SK-N-SH treated with all-trans-retinoic acid at 6 μM for 48 hours (cell line): ENCODE measurements around the gene SLX4IP.

Source experiments
- ATAC-seq: fragments of 200-7000 bp; cut with Tn5 transposase; 3 replicates; pipeline ENCODE4 v1.9.1; 2020; ENCODE audit warnings: mild to moderate bottlenecking, moderate library complexity
- ARNTL ChIP-seq: fragments of 450-650 bp; formaldehyde crosslinking; IDR thresholded peaks from 2 replicates; pipeline ENCODE4 v1.5.0; 2020; ENCODE audit warnings: low read depth, mild to moderate bottlenecking, moderate library complexity, borderline replicate concordance
- BACH2 ChIP-seq: fragments of 250-450 bp; sonication (Bioruptor Pico); IDR thresholded peaks from 2 replicates; pipeline ENCODE4 v1.9.0; 2021; ENCODE audit warnings: mild to moderate bottlenecking, borderline replicate concordance
- CSDC2 ChIP-seq: fragments of 250-450 bp; sonication (Bioruptor Pico); IDR thresholded peaks from 2 replicates; pipeline ENCODE4 v1.5.0; 2020; ENCODE audit warnings: mild to moderate bottlenecking, moderate library complexity
- ESRRG ChIP-seq: fragments of 250-450 bp; sonication (Bioruptor Pico); IDR thresholded peaks from 2 replicates; pipeline ENCODE4 v1.6.1; 2021; ENCODE audit warnings: mild to moderate bottlenecking
- GLIS3 ChIP-seq: fragments of 250-450 bp; sonication (Bioruptor Pico); IDR thresholded peaks from 2 replicates; pipeline ENCODE4 v1.5.0; 2020; ENCODE audit warnings: mild to moderate bottlenecking, moderate library complexity
- OSR1 ChIP-seq: fragments of 250-450 bp; sonication (Bioruptor Pico); IDR thresholded peaks from 2 replicates; pipeline ENCODE4 v1.8.0; 2022; ENCODE audit warnings: moderate library complexity, mild to moderate bottlenecking, inconsistent platforms
- PPARA ChIP-seq: fragments of 250-450 bp; sonication (Bioruptor Pico); IDR thresholded peaks from 2 replicates; pipeline ENCODE4 v1.5.0; 2020; ENCODE audit warnings: mild to moderate bottlenecking, borderline replicate concordance
- SNAI2 ChIP-seq: fragments of 250-450 bp; sonication (Bioruptor Pico); IDR thresholded peaks from 2 replicates; pipeline ENCODE4 v1.5.0; 2020; ENCODE audit warnings: mild to moderate bottlenecking, moderate library complexity
- TCF4 ChIP-seq: fragments of 250-450 bp; sonication (Bioruptor Pico); IDR thresholded peaks from 2 replicates; pipeline ENCODE4 v1.8.0; 2021; ENCODE audit warnings: mild to moderate bottlenecking, moderate library complexity, borderline replicate concordance
- ZC3H10 ChIP-seq: fragments of 250-450 bp; sonication (Bioruptor Pico); IDR thresholded peaks from 2 replicates; pipeline ENCODE4 v1.5.1; 2021; ENCODE audit warnings: mild to moderate bottlenecking, moderate library complexity
- ZFP3 ChIP-seq: fragments of 250-450 bp; sonication (Bioruptor Pico); IDR thresholded peaks from 2 replicates; pipeline ENCODE4 v1.5.0; 2020; ENCODE audit warnings: mild to moderate bottlenecking, moderate library complexity
- ZFP30 ChIP-seq: fragments of 450-650 bp; formaldehyde crosslinking; IDR thresholded peaks from 2 replicates; pipeline ENCODE4 v1.5.0; 2022; ENCODE audit warnings: mild to moderate bottlenecking, moderate library complexity
- ZNF565 ChIP-seq: fragments of 450-650 bp; formaldehyde crosslinking; conservative IDR thresholded peaks from 2 replicates; pipeline ENCODE4 v1.5.0; 2020; ENCODE audit warnings: low read depth, mild to moderate bottlenecking, moderate library complexity
- ZNF70 ChIP-seq: fragments of 450-650 bp; formaldehyde crosslinking; IDR thresholded peaks from 2 replicates; pipeline ENCODE4 v1.5.0; 2020; ENCODE audit warnings: mild to moderate bottlenecking, moderate library complexity
- ZNF8 ChIP-seq: fragments of 450-650 bp; formaldehyde crosslinking; IDR thresholded peaks from 2 replicates; pipeline ENCODE4 v1.5.0; 2020; ENCODE audit warnings: mild to moderate bottlenecking, moderate library complexity
- TF ChIP-seq, protein P1 (sequence below): fragments of 250-450 bp; sonication (Bioruptor Pico); IDR thresholded peaks from 2 replicates; pipeline ENCODE4 v1.5.0; 2020; ENCODE audit warnings: mild to moderate bottlenecking, moderate library complexity
- TF ChIP-seq, protein P2 (sequence below): fragments of 250-450 bp; sonication (Bioruptor Pico); IDR thresholded peaks from 2 replicates; pipeline ENCODE4 v1.8.0; 2020; ENCODE audit warnings: mild to moderate bottlenecking, moderate library complexity, borderline replicate concordance
- TF ChIP-seq, protein P3 (sequence below): fragments of 250-450 bp; sonication (Bioruptor Pico); IDR thresholded peaks from 2 replicates; pipeline ENCODE4 v1.8.0; 2021; ENCODE audit warnings: low read depth, mild to moderate bottlenecking, moderate library complexity, borderline replicate concordance
- TF ChIP-seq, protein P4 (sequence below): fragments of 250-450 bp; sonication (Bioruptor Pico); IDR thresholded peaks from 2 replicates; pipeline ENCODE4 v1.5.1; 2021; ENCODE audit warnings: mild to moderate bottlenecking, moderate library complexity
- TF ChIP-seq, protein P5 (sequence below): fragments of 250-450 bp; sonication (Bioruptor Pico); IDR thresholded peaks from 2 replicates; pipeline ENCODE4 v1.5.1; 2020; ENCODE audit warnings: low read depth, mild to moderate bottlenecking, moderate library complexity

Gene SLX4IP

DNA sequence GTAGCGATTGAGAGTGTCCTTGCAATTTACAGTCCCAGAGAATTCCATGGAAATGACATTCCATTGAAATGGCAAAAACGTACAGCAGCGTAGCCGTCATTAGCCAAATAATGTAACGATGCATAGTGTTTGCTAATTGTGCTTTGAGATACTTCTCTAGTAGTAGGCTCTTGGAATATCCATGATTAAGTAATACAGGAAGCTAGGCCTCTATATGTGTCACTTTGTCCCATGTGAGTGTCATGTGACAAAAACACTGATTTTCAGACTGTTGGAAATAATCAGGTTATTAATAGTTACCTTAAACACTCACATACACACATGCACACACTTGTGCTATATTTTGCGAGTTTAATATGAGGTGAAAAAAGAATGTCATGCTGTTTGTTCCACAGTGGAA lies 35.2 kb downstream of the SLX4IP start:
- ATAC-seq: no peak
- TF ChIP-seq ZNF8 (CRISPR knock-in tag): no peak
- TF ChIP-seq GLIS3 (CRISPR knock-in tag): no peak
- TF ChIP-seq, protein P1, sequence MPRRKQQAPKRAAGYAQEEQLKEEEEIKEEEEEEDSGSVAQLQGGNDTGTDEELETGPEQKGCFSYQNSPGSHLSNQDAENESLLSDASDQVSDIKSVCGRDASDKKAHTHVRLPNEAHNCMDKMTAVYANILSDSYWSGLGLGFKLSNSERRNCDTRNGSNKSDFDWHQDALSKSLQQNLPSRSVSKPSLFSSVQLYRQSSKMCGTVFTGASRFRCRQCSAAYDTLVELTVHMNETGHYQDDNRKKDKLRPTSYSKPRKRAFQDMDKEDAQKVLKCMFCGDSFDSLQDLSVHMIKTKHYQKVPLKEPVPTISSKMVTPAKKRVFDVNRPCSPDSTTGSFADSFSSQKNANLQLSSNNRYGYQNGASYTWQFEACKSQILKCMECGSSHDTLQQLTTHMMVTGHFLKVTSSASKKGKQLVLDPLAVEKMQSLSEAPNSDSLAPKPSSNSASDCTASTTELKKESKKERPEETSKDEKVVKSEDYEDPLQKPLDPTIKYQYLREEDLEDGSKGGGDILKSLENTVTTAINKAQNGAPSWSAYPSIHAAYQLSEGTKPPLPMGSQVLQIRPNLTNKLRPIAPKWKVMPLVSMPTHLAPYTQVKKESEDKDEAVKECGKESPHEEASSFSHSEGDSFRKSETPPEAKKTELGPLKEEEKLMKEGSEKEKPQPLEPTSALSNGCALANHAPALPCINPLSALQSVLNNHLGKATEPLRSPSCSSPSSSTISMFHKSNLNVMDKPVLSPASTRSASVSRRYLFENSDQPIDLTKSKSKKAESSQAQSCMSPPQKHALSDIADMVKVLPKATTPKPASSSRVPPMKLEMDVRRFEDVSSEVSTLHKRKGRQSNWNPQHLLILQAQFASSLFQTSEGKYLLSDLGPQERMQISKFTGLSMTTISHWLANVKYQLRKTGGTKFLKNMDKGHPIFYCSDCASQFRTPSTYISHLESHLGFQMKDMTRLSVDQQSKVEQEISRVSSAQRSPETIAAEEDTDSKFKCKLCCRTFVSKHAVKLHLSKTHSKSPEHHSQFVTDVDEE (CRISPR knock-in tag): no peak
- TF ChIP-seq, protein P2, sequence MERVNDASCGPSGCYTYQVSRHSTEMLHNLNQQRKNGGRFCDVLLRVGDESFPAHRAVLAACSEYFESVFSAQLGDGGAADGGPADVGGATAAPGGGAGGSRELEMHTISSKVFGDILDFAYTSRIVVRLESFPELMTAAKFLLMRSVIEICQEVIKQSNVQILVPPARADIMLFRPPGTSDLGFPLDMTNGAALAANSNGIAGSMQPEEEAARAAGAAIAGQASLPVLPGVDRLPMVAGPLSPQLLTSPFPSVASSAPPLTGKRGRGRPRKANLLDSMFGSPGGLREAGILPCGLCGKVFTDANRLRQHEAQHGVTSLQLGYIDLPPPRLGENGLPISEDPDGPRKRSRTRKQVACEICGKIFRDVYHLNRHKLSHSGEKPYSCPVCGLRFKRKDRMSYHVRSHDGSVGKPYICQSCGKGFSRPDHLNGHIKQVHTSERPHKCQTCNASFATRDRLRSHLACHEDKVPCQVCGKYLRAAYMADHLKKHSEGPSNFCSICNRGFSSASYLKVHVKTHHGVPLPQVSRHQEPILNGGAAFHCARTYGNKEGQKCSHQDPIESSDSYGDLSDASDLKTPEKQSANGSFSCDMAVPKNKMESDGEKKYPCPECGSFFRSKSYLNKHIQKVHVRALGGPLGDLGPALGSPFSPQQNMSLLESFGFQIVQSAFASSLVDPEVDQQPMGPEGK (CRISPR knock-in tag): no peak
- no peak for TF ChIP-seq ZC3H10 (CRISPR knock-in tag)
- TF ChIP-seq SNAI2 (CRISPR knock-in tag): no peak
- TF ChIP-seq PPARA: no peak
- TF ChIP-seq ZNF70: no peak
- no peak for TF ChIP-seq ESRRG (CRISPR knock-in tag)
- TF ChIP-seq BACH2 (CRISPR knock-in tag): no peak
- TF ChIP-seq ARNTL (CRISPR knock-in tag): no peak
- TF ChIP-seq TCF4 (CRISPR knock-in tag): no peak
- TF ChIP-seq, protein P3, sequence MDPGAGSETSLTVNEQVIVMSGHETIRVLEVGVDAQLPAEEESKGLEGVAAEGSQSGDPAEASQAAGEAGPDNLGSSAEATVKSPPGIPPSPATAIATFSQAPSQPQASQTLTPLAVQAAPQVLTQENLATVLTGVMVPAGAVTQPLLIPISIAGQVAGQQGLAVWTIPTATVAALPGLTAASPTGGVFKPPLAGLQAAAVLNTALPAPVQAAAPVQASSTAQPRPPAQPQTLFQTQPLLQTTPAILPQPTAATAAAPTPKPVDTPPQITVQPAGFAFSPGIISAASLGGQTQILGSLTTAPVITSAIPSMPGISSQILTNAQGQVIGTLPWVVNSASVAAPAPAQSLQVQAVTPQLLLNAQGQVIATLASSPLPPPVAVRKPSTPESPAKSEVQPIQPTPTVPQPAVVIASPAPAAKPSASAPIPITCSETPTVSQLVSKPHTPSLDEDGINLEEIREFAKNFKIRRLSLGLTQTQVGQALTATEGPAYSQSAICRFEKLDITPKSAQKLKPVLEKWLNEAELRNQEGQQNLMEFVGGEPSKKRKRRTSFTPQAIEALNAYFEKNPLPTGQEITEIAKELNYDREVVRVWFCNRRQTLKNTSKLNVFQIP (CRISPR knock-in tag): no peak
- TF ChIP-seq ZFP30 (CRISPR knock-in tag): no peak
- TF ChIP-seq OSR1 (CRISPR knock-in tag): no peak
- no peak for TF ChIP-seq ZNF565
- TF ChIP-seq, protein P4, sequence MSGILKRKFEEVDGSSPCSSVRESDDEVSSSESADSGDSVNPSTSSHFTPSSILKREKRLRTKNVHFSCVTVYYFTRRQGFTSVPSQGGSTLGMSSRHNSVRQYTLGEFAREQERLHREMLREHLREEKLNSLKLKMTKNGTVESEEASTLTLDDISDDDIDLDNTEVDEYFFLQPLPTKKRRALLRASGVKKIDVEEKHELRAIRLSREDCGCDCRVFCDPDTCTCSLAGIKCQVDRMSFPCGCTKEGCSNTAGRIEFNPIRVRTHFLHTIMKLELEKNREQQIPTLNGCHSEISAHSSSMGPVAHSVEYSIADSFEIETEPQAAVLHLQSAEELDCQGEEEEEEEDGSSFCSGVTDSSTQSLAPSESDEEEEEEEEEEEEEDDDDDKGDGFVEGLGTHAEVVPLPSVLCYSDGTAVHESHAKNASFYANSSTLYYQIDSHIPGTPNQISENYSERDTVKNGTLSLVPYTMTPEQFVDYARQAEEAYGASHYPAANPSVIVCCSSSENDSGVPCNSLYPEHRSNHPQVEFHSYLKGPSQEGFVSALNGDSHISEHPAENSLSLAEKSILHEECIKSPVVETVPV (CRISPR knock-in tag): no peak
- TF ChIP-seq CSDC2 (CRISPR knock-in tag): no peak
- TF ChIP-seq, protein P5, sequence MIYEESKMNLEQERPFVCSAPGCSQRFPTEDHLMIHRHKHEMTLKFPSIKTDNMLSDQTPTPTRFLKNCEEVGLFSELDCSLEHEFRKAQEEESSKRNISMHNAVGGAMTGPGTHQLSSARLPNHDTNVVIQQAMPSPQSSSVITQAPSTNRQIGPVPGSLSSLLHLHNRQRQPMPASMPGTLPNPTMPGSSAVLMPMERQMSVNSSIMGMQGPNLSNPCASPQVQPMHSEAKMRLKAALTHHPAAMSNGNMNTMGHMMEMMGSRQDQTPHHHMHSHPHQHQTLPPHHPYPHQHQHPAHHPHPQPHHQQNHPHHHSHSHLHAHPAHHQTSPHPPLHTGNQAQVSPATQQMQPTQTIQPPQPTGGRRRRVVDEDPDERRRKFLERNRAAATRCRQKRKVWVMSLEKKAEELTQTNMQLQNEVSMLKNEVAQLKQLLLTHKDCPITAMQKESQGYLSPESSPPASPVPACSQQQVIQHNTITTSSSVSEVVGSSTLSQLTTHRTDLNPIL (CRISPR knock-in tag): no peak

DNA sequence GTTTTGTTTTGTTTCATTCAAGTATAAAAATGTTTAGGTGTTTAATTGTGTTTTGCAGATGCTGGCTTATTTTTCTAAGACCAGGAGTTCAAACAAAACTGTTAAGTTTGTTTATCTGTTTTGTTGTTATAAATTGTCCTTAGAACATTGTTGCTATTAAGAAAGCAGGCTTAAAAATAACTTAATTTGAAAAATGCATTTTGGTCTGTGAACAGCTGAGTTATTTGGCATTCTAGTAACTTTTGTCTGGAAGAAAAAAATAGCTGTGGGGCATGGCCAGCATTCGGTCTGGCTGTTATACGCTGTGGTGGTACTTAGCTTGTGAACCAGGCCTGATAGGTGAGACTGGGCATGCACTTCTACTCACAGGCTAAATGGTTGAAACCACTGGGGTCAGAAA lies 37.8 kb downstream of the SLX4IP start:
- ATAC-seq: no peak
- TF ChIP-seq, protein P1 (CRISPR knock-in tag): no peak
- TF ChIP-seq ZNF70 (no peak), TCF4 (CRISPR knock-in tag) (no peak), ZFP3 (CRISPR knock-in tag) (no peak)
